HEK293T (cell line): ENCODE measurements around the gene OR52B2.

ENCODE experiments used
- FOXM1 ChIP-seq: fragments of 450-650 bp; IDR thresholded peaks from 2 replicates; pipeline ENCODE4 v1.6.1; 2017; ENCODE audit warnings: mild to moderate bottlenecking, borderline replicate concordance
- HDGF ChIP-seq: fragments of 450-650 bp; IDR thresholded peaks from 2 replicates; pipeline ENCODE4 v1.6.1; 2017; ENCODE audit warnings: antibody characterized with exemption, borderline replicate concordance
- SUZ12 ChIP-seq: fragments of 450-650 bp; IDR thresholded peaks from 2 replicates; pipeline ENCODE4 v1.6.1; 2016; ENCODE audit warnings: mild to moderate bottlenecking

GRCh38 chr11:6156628-6157359, 13.3 kb downstream of the OR52B2 start:
- TF ChIP-seq HDGF, result no peak
- no peak for TF ChIP-seq SUZ12
- no peak for TF ChIP-seq FOXM1
